Gastrocnemius medialis (tissue), 4 donors: ENCODE measurements around the gene PLCG2.

Source experiments
- POLR2A ChIP-seq, 2 donors: fragments of 450-650 bp; IDR thresholded peaks; one replicate each; pipeline ENCODE4 v1.6.1; 2017; ENCODE audit warnings: antibody characterized with exemption in 2 of 2, mild to moderate bottlenecking in 2 of 2, moderate library complexity in 2 of 2
- TF ChIP-seq, protein P1 (sequence below), 5 experiments: fragments of 450-650 bp in 3 of 5; fragments of 200-600 bp in 2 of 5; sonication (generic) in 2 of 5; IDR thresholded peaks in 4 of 5; conservative IDR thresholded peaks in 1 of 5; 1 replicate in 4 of 5; 2 replicates in 1 of 5; pipeline ENCODE4 v1.5.1; 2016 to 2019; ENCODE audit warnings: antibody characterized with exemption in 5 of 5, mild to moderate bottlenecking in 3 of 5, moderate library complexity in 3 of 5

DNA sequence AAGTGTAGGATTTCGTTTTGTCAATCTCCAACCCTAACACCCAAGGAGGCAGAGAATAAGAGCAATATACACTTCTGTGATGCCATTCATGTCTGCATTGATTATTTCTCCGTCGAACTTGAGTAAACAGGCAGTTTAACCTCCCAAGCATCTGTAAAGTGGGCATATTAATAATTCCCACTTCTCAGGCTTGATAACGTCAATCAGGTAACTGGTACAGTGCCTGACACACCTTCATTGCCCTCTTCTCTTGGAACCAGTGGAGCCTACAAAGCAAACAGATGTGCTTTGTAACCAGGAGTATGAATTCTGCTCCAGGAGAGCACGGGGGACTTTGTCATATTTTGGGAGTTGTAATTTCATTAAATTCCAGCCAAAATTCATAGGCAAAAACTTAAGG lies 32.5 kb upstream of the PLCG2 start:
- TF ChIP-seq, protein P1, sequence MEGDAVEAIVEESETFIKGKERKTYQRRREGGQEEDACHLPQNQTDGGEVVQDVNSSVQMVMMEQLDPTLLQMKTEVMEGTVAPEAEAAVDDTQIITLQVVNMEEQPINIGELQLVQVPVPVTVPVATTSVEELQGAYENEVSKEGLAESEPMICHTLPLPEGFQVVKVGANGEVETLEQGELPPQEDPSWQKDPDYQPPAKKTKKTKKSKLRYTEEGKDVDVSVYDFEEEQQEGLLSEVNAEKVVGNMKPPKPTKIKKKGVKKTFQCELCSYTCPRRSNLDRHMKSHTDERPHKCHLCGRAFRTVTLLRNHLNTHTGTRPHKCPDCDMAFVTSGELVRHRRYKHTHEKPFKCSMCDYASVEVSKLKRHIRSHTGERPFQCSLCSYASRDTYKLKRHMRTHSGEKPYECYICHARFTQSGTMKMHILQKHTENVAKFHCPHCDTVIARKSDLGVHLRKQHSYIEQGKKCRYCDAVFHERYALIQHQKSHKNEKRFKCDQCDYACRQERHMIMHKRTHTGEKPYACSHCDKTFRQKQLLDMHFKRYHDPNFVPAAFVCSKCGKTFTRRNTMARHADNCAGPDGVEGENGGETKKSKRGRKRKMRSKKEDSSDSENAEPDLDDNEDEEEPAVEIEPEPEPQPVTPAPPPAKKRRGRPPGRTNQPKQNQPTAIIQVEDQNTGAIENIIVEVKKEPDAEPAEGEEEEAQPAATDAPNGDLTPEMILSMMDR (IDR thresholded peaks at IDR 0.05 in 4 of 5, conservative IDR thresholded peaks at IDR 0.05 in 1 of 5): no peak
- TF ChIP-seq POLR2A (IDR thresholded peaks at IDR 0.05): no peak
